RWPE1 (cell line): ENCODE measurements around the gene ZSCAN16.

Experiments used
- CTCF ChIA-PET: fragments of 350-600 bp; sonication (Branson Sonifier 250); formaldehyde crosslinking; extraction: SDS; loops from one replicate; lab custom pipeline; 2021; lab: Yijun Ruan, JAX
- POLR2A ChIA-PET: fragments of 400-600 bp; formaldehyde crosslinking; extraction: SDS; loops from one replicate; lab custom pipeline; 2020; ENCODE audit warnings: antibody characterized with exemption; ENCODE audit not compliant: low non-redundant PET; lab: Yijun Ruan, JAX
- DNase-seq: peaks from one replicate; pipeline ENCODE4 v3.0.0; 2012; ENCODE audit warnings: low spot score
- H3K27ac ChIP-seq: fragments of 450-650 bp; 2 replicates; pipeline ENCODE4 v1.5.1; 2017
- TF ChIP-seq, protein P1 (sequence below): fragments of 450-650 bp; conservative IDR thresholded peaks from 2 replicates; pipeline ENCODE4 v1.5.1; 2017; ENCODE audit warnings: low read depth, mild to moderate bottlenecking

ZSCAN16 gene

DNA sequence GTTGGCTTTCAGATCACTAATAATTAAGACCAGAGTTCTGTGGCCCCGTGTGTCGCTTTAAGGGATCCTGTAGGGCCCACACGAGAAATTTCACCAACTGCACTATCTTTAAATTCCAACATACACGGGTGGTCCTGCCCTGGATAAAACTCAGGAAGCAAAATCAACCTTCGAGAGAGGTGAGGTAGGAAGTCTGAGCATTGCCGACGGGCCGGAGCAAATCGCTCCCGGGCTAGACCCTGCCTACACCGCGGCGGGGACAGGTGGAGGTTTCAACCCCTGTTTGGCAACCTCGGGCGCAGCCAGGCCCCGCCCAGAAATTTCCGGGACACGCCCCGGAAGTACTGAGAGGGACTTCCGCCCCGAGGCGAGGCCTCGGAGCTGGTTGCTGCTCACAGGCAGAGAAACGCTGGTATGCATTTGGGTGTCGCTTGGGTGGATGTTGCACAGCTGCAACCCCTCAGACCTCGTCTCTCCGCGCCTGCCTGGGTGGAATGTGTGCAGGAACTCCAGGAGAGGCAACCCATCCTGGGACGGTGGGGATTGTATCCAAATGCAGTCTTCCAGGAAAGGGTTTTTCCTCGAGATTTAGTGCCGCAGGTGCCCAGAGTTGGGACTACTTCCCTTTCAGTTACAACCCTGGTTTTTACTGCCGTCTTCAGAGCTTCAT, 37.1 kb downstream of the ZSCAN16 start:
- CTCF ChIA-PET, result no interaction called here
- peak; percentile 65 for DNase-seq
- POLR2A ChIA-PET, result no interaction called here
- peak overlapping the region; percentile 34; the same call in 1 of the 2 replicates for H3K27ac ChIP-seq
- TF ChIP-seq, protein P1, sequence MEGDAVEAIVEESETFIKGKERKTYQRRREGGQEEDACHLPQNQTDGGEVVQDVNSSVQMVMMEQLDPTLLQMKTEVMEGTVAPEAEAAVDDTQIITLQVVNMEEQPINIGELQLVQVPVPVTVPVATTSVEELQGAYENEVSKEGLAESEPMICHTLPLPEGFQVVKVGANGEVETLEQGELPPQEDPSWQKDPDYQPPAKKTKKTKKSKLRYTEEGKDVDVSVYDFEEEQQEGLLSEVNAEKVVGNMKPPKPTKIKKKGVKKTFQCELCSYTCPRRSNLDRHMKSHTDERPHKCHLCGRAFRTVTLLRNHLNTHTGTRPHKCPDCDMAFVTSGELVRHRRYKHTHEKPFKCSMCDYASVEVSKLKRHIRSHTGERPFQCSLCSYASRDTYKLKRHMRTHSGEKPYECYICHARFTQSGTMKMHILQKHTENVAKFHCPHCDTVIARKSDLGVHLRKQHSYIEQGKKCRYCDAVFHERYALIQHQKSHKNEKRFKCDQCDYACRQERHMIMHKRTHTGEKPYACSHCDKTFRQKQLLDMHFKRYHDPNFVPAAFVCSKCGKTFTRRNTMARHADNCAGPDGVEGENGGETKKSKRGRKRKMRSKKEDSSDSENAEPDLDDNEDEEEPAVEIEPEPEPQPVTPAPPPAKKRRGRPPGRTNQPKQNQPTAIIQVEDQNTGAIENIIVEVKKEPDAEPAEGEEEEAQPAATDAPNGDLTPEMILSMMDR, result no peak

DNA sequence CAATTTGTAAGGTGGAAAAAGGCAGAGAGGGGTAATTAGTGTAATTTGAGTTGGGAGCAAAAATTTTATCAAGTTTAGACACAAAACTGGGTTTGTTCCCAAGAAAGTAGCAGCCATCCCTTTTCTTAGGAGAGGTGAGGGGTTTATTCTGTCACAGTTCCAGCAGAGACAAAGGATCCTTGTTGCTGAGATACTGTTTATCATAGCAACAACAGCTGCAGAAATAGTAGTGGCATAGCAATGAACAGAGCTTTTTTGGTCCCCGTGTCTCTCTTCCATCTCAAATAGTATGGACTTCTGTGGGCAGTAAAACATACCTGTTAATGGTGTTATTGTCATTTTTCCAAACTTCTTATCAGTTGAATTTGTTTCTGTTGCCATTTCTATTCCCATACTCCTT, 41.2 kb downstream of the ZSCAN16 start:
- ChIA-PET CTCF (no interaction called here), POLR2A (no interaction called here)
- TF ChIP-seq, protein P1, result no peak
- H3K27ac ChIP-seq, result no peak overlapping the region
- DNase-seq, result no peak

DNA sequence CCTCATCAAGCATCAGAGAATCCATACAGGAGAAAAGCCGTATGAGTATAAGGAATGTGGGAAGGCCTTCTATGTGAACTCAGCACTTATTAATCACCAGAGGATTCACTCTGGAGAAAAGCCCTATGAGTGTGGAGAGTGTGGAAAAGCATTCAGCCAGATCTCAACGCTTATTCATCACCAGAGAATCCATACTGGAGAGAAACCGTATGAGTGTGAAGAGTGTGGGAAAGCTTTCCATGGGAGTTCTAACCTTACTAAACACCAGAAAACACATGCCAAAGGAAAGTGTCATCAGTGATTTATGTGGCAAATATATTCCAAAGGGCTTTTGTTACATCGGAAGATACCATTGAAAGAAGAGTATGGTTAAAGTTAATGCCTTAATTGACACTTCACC, 42.7 kb downstream of the ZSCAN16 start:
- CTCF ChIA-PET, result interaction anchor here (0.6 kb wide), 1 partner anchor 36 kb away, joined by 3 read pairs; no protein-coding TSS in a partner anchor
- no peak overlapping the region for H3K27ac ChIP-seq

DNA sequence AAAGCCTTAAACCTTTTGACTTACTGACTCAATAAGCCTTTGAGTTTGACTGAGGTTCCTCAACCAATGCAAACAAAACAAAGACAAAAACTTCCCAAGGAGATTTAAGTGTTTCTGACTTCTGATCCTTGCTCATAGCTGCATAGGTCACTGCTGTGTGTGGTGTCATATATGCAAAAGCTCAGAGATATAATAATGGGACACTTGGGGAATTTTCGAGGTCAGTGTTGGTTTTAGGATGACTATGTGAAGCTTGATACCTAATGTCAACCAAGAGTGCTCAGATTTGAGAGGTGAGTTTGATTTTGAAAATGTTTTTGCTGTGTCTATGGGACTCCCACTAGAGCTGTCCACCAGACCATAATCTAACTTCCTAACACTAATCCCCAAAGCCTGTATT, 43.5 kb downstream of the ZSCAN16 start:
- TF ChIP-seq, protein P1, result no peak
- POLR2A ChIA-PET, result no interaction called here
- no peak overlapping the region for H3K27ac ChIP-seq
- no peak for DNase-seq
- CTCF ChIA-PET, result no interaction called here

More for the DNA sequence above, 42.7 kb downstream of the ZSCAN16 start:
- DNase-seq, result peak; percentile 4
- TF ChIP-seq, protein P1, result no peak
- POLR2A ChIA-PET, result interaction anchor here (0.6 kb wide), 1 partner anchor 16 kb away, joined by 5 read pairs; no protein-coding TSS in a partner anchor

DNA sequence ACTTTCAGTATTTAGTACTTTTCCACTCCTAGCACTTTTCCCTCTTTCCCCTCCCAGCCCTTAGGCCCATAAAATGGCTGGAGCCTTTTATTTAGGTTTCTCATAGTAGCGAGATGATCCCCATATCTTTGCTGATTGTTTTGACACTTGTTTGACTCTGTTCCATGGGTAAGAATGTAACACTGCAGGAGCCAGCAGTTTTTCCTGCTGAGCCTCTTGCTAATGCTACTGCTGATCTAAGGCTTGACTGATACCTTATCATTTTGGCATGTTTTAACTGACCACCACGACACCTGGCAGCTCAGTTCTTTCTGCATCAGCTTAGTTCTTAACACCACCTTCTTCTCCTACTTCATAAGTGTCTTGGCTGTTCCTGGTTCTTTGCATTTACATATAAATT, 46.9 kb downstream of the ZSCAN16 start:
- ChIA-PET POLR2A (no interaction called here), CTCF (no interaction called here)
- no peak for DNase-seq
- no peak overlapping the region for H3K27ac ChIP-seq
- TF ChIP-seq, protein P1, result no peak

DNA sequence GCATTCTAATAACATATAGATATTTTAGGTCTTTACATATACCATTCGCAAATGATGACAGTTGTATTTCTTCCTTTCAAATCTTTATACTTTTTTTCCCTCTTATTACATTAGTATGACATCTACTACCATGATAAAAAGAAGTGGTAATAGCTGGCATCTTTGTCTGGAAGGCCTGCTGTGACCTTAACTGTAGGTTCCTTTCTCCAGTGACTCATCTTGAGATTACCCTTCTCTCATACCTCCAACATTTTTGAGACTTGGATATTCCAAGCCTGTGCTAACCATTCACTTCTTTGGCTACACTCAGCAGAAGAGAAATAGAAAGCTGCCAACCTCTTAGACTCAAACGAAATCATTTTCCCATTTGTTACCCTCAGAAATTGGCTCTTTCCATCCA, 47.6 kb downstream of the ZSCAN16 start:
- TF ChIP-seq, protein P1, result no peak
- no peak overlapping the region for H3K27ac ChIP-seq
- DNase-seq, result no peak
- POLR2A ChIA-PET, result no interaction called here
- CTCF ChIA-PET, result interaction anchor here (0.6 kb wide), 1 partner anchor 10 kb away, joined by 3 read pairs; no protein-coding TSS in a partner anchor
